HEK293T (cell line): ENCODE measurements around the gene VAV2.

ENCODE experiments used
- CTCF ChIA-PET: fragments of 350-600 bp; formaldehyde crosslinking; extraction: SDS; loops from one replicate; lab custom pipeline; 2021; ENCODE audit warnings: antibody characterized with exemption, inconsistent platforms; lab: Yijun Ruan, JAX
- POLR2A ChIA-PET: fragments of 350-600 bp; formaldehyde crosslinking; extraction: SDS; loops from one replicate; lab custom pipeline; 2020; ENCODE audit warnings: antibody characterized with exemption, inconsistent platforms; lab: Yijun Ruan, JAX
- DNase-seq: peaks from one replicate; pipeline ENCODE4 v3.0.0; 2012; ENCODE audit warnings: mixed read lengths; ENCODE audit errors: extremely low spot score
- ARNT ChIP-seq: fragments of 450-650 bp; IDR thresholded peaks from 2 replicates; pipeline ENCODE4 v1.6.1; 2017; ENCODE audit warnings: mild to moderate bottlenecking
- BHLHE40 ChIP-seq: fragments of 450-650 bp; IDR thresholded peaks from 2 replicates; pipeline ENCODE4 v1.6.1; 2016; ENCODE audit warnings: mild to moderate bottlenecking, moderate library complexity, borderline replicate concordance
- CTBP1 ChIP-seq: fragments of 450-650 bp; IDR thresholded peaks from 2 replicates; pipeline ENCODE4 v1.6.1; 2016; ENCODE audit warnings: borderline replicate concordance
- ELF4 ChIP-seq: fragments of 450-650 bp; IDR thresholded peaks from 2 replicates; pipeline ENCODE4 v1.6.1; 2017; ENCODE audit warnings: antibody characterized with exemption
- FOXA1 ChIP-seq: fragments of 450-650 bp; IDR thresholded peaks from 2 replicates; pipeline ENCODE4 v1.6.1; 2016; ENCODE audit warnings: mild to moderate bottlenecking
- FOXK2 ChIP-seq: fragments of 450-650 bp; IDR thresholded peaks from 2 replicates; pipeline ENCODE4 v1.6.1; 2016; ENCODE audit warnings: mild to moderate bottlenecking
- FOXM1 ChIP-seq: fragments of 450-650 bp; IDR thresholded peaks from 2 replicates; pipeline ENCODE4 v1.6.1; 2017; ENCODE audit warnings: mild to moderate bottlenecking, borderline replicate concordance
- HDGF ChIP-seq: fragments of 450-650 bp; IDR thresholded peaks from 2 replicates; pipeline ENCODE4 v1.6.1; 2017; ENCODE audit warnings: antibody characterized with exemption, borderline replicate concordance
- L3MBTL2 ChIP-seq: fragments of 450-650 bp; conservative IDR thresholded peaks from 2 replicates; pipeline ENCODE4 v1.6.1; 2016; ENCODE audit warnings: mild to moderate bottlenecking
- LEF1 ChIP-seq: fragments of 450-650 bp; IDR thresholded peaks from 2 replicates; pipeline ENCODE4 v1.6.1; 2017; ENCODE audit warnings: mild to moderate bottlenecking, borderline replicate concordance
- NFRKB ChIP-seq: fragments of 450-650 bp; IDR thresholded peaks from 2 replicates; pipeline ENCODE4 v1.6.1; 2016; ENCODE audit warnings: mild to moderate bottlenecking, moderate library complexity
- PKNOX1 ChIP-seq: fragments of 450-650 bp; IDR thresholded peaks from 2 replicates; pipeline ENCODE4 v1.6.1; 2016
- SP1 ChIP-seq: fragments of 450-650 bp; IDR thresholded peaks from 2 replicates; pipeline ENCODE4 v1.6.1; 2017
- SUZ12 ChIP-seq: fragments of 450-650 bp; IDR thresholded peaks from 2 replicates; pipeline ENCODE4 v1.6.1; 2016; ENCODE audit warnings: mild to moderate bottlenecking
- TARDBP ChIP-seq: fragments of 450-650 bp; IDR thresholded peaks from 2 replicates; pipeline ENCODE4 v1.6.1; 2016
- ZNF384 ChIP-seq: fragments of 450-650 bp; IDR thresholded peaks from 2 replicates; pipeline ENCODE4 v1.6.1; 2016

The VAV2 gene

DNA sequence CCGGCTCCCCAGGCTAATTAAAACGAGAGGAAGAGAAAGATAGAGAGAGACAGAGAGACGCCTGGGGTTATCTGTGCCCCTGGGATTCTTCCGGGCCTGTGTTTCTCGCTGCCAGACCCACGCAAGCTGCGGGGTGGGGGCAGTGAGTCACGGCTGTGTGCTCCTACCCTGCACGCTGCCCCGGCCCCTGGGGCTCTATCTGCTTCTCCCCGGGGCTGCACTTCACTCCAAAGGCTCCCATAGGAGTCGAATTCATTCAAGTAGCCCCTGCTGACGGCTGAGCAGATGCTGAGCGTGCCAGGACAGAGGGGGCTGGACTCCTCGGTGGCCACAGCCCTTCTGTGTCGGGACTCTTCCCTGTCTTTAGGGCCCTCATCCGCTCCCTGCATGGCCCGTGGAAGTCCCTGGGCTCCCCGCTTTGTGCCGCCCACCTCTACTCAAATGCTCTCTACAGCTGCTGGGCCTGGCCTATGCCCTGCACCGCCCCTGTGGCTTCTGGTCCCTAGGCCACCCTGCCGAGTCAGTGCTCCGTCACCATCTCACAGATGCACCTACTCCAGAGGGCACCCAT lies 276.7 kb downstream of the VAV2 start:
- POLR2A ChIA-PET: no interaction called here
- TF ChIP-seq LEF1 (no peak), ELF4 (no peak), FOXM1 (no peak), TARDBP (no peak)

DNA sequence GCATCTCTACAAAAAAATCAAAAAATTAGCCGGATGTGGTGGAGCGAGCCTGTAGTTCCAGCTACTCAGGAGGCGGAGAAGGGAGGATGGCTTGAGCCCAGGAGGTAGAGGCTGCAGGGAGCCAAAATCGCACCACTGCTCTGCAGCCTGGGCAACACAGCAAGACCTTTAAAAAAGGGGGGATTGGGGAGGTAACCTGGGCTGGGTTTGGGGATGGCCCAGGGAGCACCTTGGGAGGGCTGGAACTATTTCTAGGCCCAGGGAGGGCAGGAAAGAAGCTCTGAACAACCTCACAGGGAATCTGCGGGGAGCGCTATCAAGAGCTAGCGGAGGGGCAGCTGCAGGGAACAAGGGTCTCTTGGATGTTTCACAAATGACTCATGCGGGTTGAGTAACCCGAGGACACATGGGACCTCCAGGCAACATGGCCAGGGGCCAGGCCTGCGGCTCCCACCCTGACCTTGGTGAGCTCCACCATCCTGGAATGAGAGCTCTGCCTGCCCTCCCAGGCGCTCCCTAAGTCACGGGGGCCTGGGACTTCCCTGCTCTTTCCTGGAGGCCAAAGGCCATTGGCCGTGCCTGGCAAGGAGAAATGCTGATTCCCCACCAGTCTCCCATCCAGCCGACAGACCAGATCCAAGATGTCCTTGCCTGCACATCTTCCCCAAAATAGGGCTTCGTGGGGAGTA lies 277.4 kb downstream of the VAV2 start:
- ChIA-PET CTCF (interaction anchor here (1.0 to 1.1 kb wide), 2 partner anchors 28 to 228 kb away, joined by 3 to 9 read pairs; no protein-coding TSS in a partner anchor), POLR2A (no interaction called here)
- no peak for DNase-seq
- TF ChIP-seq BHLHE40: no peak
- TF ChIP-seq TARDBP: no peak
- TF ChIP-seq HDGF: no peak
- no peak for TF ChIP-seq ARNT

More for the DNA sequence above, 276.7 kb downstream of the VAV2 start:
- no peak for DNase-seq
- CTCF ChIA-PET: interaction anchor here (1.0 to 1.1 kb wide), 2 partner anchors 27 to 229 kb away, joined by 3 to 9 read pairs; no protein-coding TSS in a partner anchor

- TF ChIP-seq PKNOX1 (no peak), L3MBTL2 (no peak), ELF4 (no peak), FOXK2 (no peak), ARNT (no peak), ZNF384 (no peak), NFRKB (no peak), FOXA1 (no peak), SP1 (no peak), FOXM1 (no peak), SUZ12 (no peak), CTBP1 (no peak), TARDBP (no peak), HDGF (no peak), BHLHE40 (no peak), LEF1 (no peak)
- ChIA-PET CTCF (interaction anchor here (1.1 kb wide), 1 partner anchor 29 kb away, joined by 9 read pairs; no protein-coding TSS in a partner anchor), POLR2A (no interaction called here)
- DNase-seq: no peak
These were observed 278.1 kb downstream of the VAV2 start for GRCh38 chr9:133713960-133714495.

DNA sequence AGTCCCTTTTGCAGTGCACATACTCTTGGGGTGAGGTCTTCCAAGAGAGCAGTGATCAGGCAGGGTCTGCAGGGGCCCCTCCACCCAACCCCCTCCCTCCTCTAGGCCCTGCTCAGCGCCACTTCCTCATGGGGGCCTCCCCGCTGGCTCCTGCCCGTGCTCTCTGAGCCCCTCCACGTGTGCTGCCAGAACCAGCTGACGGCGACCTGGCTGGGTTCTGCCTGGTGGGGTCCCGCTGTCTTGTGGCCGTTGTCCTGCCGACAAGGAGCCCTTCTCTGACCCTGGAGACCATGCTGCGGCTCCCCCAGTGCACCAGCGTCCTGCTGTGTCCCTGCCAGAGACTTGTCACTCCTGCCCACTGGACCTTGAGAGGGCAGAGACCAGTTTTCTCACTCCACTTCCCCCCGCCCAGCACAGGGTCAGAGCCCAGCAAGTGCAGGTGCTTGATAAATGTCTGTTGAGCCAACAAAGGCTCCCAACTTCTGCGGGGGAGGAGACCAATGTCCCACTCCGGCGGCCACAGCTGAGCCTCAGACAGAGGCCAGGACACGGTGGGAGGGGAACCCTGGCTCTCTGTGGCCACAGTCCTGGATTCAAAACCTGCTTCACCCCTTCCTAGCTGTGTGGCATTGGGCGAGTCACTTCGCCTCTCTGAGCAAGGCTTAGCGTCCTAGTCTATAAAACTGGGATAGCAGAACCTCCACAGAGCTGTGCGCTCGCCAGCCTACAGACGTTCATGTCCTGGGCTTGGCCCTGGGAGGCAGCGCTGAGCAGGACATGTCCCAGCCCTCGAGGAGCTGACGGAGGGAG lies 278.8 kb downstream of the VAV2 start:
- ChIA-PET CTCF (no interaction called here), POLR2A (no interaction called here)
- DNase-seq: no peak
- TF ChIP-seq TARDBP (no peak), FOXK2 (no peak), FOXM1 (no peak), PKNOX1 (no peak), L3MBTL2 (no peak), SUZ12 (no peak), CTBP1 (no peak), NFRKB (no peak), BHLHE40 (no peak)

DNA sequence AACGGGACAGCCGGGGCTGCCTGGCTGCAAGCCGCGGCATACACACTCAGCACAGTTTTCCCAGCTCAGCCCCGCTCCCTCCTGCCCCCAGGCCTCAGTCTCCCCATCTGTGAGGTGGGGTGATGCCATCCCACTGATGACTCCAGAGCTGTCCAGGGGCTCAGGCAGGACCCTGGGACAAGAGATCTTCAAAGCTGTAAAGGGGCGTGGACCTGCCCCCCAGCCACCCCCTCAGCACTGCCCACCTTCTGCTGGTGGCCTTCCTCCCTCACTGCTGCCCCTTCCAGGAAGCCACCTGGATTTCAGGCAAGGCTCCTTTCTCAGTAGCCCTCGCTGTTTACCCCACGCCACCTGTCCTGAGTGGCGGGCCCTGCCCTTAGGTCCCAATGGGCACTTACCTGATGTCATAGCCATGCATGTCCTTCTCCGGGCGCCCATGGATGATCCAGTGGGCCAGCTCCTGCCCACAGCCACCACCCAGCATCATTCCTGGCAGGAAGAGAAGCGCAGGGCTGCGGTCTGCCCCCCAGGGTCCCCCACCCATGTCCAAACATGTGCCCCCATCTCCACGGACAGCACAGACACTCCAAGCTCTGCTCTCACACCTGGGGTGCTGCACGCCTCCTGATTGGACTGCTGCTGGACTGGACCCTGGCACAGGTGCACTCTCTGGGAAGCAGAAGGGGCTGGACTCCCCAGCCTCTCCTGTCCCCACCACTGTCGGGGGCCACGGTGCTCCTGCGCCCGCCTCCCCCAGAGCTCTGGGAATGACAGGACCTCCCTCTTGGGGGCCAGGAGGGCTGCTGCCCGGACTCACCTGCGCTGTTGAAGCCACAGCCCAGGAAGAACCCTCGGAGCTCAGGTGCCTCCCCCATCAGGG lies 279.7 kb downstream of the VAV2 start:
- CTCF ChIA-PET: no interaction called here
- POLR2A ChIA-PET: no interaction called here
- TF ChIP-seq FOXM1: no peak
- TF ChIP-seq NFRKB: no peak
- no peak for TF ChIP-seq FOXK2
- TF ChIP-seq BHLHE40: no peak
- TF ChIP-seq L3MBTL2: no peak
- TF ChIP-seq TARDBP: no peak
- TF ChIP-seq ELF4: no peak
- no peak for TF ChIP-seq SP1
- DNase-seq: no peak
